HG03139 (cell line): ENCODE data around the gene CNTNAP2.

Experiments
- ATAC-seq: cut with Tn5 transposase; IDR thresholded peaks from one replicate; pipeline ENCODE4 v1.9.1; 2021; ENCODE audit not compliant: unreplicated experiment

Gene CNTNAP2

GRCh38 chr7:147803606-147804005 lies 1687.0 kb downstream of the CNTNAP2 start:
- no peak for ATAC-seq

DNA sequence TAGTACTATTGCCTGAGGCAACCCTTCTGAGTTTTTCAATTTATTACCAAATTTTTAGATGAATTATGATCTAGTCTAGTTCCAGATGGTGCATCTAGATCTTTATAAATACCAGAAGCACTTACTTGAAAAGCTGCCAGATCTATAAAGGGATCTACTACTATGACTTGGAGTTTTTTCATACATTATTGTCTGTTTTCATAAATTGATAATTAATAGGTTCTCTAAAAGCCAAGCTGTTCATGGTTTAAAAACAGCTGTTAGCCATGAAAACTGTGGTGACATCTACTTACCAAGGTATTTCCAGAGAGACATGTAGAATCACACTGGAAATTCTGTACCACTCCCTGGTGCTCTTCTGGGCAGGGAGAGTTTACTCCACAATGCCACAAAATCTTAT lies 1687.4 kb downstream of the CNTNAP2 start:
- ATAC-seq, result no peak

DNA sequence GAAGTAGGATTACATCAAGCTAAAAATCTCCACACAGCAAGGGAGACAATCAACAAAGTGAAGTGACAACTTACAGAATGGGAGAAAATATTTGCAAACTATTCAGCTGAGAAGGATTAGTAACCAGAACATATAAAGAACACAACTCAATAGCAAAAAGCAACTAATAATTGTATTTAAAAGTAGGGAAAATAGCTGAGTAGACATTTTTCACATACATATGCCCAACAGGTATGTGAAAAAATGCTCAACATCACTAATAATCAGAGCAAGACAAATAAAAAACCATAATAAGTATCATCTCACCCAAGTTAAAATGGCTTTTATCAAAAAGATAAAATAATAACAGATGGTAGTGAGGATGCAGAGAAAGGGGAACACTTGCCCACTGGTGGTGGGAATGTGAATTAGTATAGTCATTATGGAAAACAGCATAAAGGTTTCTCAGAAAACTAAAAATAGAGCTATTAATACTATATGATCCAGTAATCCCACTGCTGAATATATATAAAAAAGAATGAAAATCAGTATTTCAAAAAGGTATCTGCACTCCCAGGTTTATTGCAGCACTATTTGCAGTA lies 1689.5 kb downstream of the CNTNAP2 start:
- no peak for ATAC-seq

DNA sequence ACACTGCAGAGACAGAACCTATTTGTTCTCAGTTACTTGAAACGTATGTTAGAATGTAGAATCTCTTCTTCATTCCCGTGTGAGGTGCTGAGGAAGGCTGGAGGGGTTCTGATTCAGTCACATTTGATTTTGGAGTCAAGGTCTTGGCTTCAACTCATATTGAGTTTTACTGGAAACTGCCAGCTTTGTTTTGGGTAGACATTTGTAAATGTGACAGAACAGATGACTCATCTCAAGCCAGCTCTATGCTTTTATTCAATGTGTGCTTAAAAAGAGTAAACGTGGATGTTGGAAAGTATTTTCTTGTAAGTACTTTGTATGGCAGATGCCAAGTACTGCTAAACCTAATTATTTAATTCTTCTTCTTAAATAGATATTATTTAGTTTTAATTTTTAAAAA lies 1693.2 kb downstream of the CNTNAP2 start:
- no peak for ATAC-seq

DNA sequence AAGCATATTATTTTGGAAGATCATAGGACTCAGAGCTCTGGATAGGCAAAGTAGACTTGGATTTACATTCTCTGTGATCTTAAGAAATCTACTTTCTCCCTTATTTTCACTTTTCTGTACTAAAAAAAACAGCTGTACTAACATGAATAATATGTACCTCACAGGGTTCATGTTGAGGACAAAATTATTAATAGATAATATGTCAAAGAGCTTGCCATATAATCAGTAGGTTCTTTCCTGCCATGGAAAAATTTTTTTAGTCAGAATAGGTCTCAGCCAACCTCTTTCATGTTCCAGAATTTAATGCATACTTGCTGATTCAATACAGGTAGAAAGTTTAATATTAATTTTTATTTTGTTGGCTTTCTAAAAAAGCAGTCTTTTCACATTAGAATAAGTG lies 1693.7 kb downstream of the CNTNAP2 start:
- ATAC-seq, result no peak

GRCh38 chr7:147811923-147812322 lies 1695.3 kb downstream of the CNTNAP2 start:
- ATAC-seq, result no peak

DNA sequence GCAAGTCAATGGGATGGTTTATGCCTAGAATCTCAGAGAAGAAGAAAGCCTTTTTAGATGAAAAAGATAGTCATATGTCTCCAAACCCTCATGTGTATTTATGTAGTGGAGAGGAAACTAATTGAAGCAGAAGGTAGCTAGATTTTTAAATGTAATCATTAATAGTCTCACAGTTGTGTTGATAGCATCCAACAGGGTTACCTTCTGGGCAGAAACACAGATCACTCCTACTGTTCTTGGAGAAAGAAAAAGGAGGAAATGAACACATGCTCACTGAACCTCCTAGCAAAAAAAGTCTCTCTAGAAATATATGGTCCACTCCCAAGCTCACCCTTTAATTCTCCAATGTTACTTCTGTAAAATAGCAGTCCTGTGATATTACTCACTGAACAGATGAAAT lies 1696.7 kb downstream of the CNTNAP2 start:
- ATAC-seq, result no peak

GRCh38 chr7:147818317-147818716 lies 1701.7 kb downstream of the CNTNAP2 start:
- no peak for ATAC-seq

GRCh38 chr7:147824671-147825070 lies 1708.1 kb downstream of the CNTNAP2 start:
- ATAC-seq, result no peak

GRCh38 chr7:147829016-147829415 lies 1712.4 kb downstream of the CNTNAP2 start:
- ATAC-seq, result no peak

GRCh38 chr7:147833557-147833956 lies 1717.0 kb downstream of the CNTNAP2 start:
- no peak for ATAC-seq

DNA sequence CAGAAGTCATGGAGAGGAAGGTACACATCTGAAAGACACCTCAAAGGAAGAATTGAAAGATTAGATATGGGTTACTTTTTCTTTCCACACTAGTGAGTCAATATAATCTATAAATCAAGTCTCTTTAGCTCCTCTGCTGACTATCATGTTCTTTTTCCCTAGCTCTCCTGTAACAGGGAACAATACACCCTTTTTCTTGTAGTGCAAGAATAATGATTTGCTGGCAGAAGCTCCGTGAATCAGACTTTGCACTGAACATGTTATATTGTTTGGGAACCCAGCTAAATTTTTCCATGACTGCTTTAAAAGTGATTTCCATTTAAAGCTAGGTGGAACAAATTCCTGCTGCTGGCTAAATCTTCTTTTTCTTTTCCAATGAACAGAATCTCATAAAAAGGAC lies 1717.4 kb downstream of the CNTNAP2 start:
- no peak for ATAC-seq

DNA sequence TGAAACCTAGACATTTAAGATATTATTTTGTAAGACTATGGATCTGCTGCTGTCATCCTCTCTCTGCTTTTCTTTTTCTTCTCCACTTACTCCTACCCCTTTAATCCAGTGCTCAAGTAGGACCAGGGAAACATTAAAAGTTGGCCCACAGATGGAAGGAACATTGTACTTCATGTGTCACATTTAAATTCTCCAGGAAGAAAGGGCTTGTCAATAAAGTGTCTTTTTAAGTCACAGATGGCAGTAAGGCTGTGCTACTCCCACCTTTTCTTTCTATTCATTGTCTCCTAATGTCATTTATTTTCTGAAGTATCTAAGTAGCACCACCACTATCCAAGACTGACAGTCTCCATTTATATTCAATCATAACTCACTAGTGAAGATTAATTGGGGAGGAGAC lies 1736.2 kb downstream of the CNTNAP2 start:
- no peak for ATAC-seq

GRCh38 chr7:147857152-147858140 lies 1740.8 kb downstream of the CNTNAP2 start:
- ATAC-seq, result no peak

DNA sequence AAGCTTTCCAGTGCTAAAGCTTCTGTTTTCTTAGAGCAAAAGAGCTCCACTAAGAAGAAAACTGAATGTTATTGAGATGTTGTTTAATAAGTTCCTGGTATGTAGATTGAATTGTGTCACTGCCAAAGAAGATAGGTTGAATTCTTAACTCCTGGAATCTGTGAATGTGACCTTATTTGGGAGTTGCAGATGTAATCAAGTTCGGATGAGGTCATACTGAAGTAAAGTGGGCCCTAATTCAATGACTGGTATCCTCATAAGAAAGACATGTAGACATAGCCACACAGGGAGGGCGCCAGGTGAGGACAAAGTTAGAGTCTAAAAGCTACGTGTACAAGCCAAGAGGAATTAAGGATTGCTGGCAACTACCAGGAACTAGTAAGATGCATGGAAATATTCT lies 1741.8 kb downstream of the CNTNAP2 start:
- no peak for ATAC-seq

- no peak for ATAC-seq
Measured at GRCh38 chr7:147859033-147859432, 1742.4 kb downstream of the CNTNAP2 start.

DNA sequence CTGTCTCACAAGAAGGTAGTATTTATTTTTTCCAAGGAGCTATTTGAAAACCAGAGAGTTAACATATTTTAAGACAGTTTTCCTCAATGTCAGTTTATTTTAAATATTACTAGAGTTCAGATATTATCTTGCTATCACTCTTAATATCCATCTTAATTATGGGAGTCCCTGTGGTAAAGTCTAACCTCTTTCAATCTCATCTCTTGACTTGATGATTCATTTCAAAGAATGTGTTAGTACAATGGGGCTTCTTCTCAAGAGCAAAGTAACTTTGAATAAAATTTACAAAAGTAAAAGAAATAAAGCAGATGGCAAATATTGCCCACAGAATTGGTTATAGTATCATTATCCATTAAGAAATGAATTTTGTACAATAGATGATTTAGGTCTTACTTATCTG lies 1742.9 kb downstream of the CNTNAP2 start:
- no peak for ATAC-seq

DNA sequence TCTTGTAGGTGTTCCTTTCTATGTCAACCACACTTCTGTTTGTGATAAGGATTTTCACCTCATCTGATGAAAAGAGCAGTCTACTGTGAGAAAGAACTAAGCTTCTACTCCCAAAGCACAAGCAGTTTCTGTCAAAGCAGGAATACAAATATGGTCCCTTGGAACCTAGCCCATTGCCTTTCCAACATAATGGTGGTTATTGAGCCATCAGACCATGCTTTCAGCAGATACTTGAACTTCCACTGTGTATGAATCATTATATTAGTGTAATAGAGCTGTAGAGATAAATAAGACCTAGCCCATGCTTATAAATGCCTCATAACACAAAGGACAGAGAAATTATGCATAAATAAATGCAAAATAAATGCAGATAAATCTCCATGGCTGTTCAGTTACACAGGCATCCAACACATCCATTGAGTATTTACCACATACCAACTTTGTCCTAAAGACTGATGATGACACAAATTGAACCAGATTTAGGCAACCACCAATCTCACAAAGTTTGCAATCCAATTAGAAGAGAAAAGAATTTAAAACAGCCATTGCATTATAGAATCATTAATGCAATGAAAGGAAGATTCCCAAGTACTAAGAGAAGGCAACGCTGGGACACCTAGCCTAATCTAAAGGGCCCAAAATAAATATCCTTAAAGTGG lies 1744.6 kb downstream of the CNTNAP2 start:
- ATAC-seq, result no peak

DNA sequence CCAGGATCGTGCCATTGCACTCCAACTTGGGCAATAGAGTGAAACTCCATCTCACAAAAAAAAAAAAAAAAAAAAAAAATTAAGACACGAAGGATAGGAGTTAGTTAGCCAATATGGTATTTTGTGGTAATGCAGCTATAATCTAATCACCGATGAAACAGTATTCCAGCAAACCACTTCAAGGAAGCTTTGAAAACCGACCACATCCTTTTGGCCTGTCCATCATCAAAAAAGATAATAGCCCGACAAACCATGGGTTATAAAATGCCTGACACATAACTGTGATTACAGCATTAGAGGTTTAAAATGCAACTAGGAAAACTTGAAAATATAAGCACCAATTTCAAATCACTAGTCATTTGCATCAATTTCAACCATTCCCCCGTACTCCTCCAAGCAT lies 1745.3 kb downstream of the CNTNAP2 start:
- no peak for ATAC-seq

DNA sequence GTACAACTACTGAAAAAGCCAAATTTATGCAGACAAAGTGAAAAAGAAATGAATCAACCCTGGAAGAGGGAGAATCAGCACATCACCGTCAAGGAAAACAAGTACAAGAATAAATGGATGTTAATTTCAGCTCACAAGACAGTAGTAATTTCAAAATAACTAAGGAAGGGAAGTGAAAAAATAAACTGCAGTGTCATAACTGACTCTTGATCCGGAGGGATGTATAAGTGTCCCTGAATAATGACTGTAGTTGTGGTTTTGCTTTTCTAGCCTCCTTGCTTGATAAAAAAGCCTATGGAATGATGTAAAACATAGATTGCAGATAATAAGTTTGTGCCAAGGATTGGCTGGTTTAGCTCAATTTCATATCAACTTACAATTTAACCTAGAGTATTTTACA lies 1752.9 kb downstream of the CNTNAP2 start:
- no peak for ATAC-seq

GRCh38 chr7:147878912-147879661 lies 1762.5 kb downstream of the CNTNAP2 start:
- ATAC-seq, result no peak
